A549 (cell line): ENCODE results near the gene GNB1L. TPM values are rescaled to one million over a fixed set of nuclear protein-coding genes. Genes with fewer than 3 reads are reported as not detected.

Source experiments
- ATAC-seq, 2 experiments: fragments of 200-7000 bp in 1 of 2; fragments of >200 bp in 1 of 2; cut with Nextera tagmentation in 1 of 2; cut with Tn5 transposase in 1 of 2; 3 replicates each; pipeline versions ENCODE4 v1.8.0 to v1.9.1; 2018 to 2020; ENCODE audit warnings: mild to moderate bottlenecking in 1 of 2, moderate library complexity in 1 of 2
- CTCF ChIA-PET: fragments of 300-600 bp; sonication (Branson Sonifier 250); formaldehyde crosslinking; extraction: SDS; loops from one replicate; lab custom pipeline; 2021; ENCODE audit warnings: antibody characterized with exemption, inconsistent platforms; lab: Yijun Ruan, JAX
- POLR2A ChIA-PET: fragments of 350-600 bp; formaldehyde crosslinking; extraction: SDS; loops from one replicate; lab custom pipeline; 2021; ENCODE audit warnings: antibody characterized with exemption, inconsistent platforms; lab: Yijun Ruan, JAX
- DNase-seq, 2 experiments: peaks; one replicate each; pipeline versions ENCODE4 v3.0.0 to v3.0.0-alpha.2; 2011 to 2016; ENCODE audit warnings: low read depth in 1 of 2, low spot score in 1 of 2
- FAIRE-seq: peaks from 2 replicates; lab custom pipeline; 2011; peaks lifted over from hg19 to GRCh38; lab: Jason Lieb, UNC
- H3K27ac ChIP-seq, 2 experiments: fragments of >200 bp; sonication (Bioruptor Twin); formaldehyde crosslinking; 3 replicates each; pipeline ENCODE4 v1.5.1; 2016 to 2017
- H3K4me1 ChIP-seq: fragments of >200 bp; sonication (Bioruptor Twin); formaldehyde crosslinking; 3 replicates; pipeline ENCODE4 v1.6.1; 2016
- H3K4me2 ChIP-seq: fragments of >200 bp; sonication (Bioruptor Twin); formaldehyde crosslinking; 3 replicates; pipeline ENCODE4 v1.6.1; 2016
- H3K4me3 ChIP-seq: fragments of >200 bp; sonication (Bioruptor Twin); formaldehyde crosslinking; 3 replicates; pipeline ENCODE4 v1.5.1; 2016
- H3K9me3 ChIP-seq: fragments of >200 bp; sonication (Bioruptor Twin); formaldehyde crosslinking; 3 replicates; pipeline ENCODE4 v1.6.1; 2016
- ATOH8 ChIP-seq: fragments of 250-450 bp; sonication (Bioruptor Pico); IDR thresholded peaks from 2 replicates; pipeline ENCODE4 v1.5.0; 2020; ENCODE audit warnings: low read depth, mild to moderate bottlenecking, moderate library complexity
- BCL3 ChIP-seq: fragments of >200 bp; sonication (Bioruptor Twin); formaldehyde crosslinking; IDR thresholded peaks from 3 replicates; pipeline ENCODE4 v1.6.1; 2016
- EHF ChIP-seq: fragments of 250-450 bp; sonication (Bioruptor Pico); IDR thresholded peaks from 2 replicates; pipeline ENCODE4 v1.5.0; 2020; ENCODE audit warnings: mild to moderate bottlenecking
- EHMT2 ChIP-seq: fragments of 200-600 bp; sonication (generic); IDR thresholded peaks from 2 replicates; pipeline ENCODE4 v1.6.1; 2016; ENCODE audit warnings: antibody characterized with exemption, low read depth, mild to moderate bottlenecking, moderate library complexity
- EP300 ChIP-seq, 2 experiments: fragments of >200 bp; sonication (Bioruptor Twin); formaldehyde crosslinking; IDR thresholded peaks; 2 replicates in 1 of 2; 3 replicates in 1 of 2; pipeline ENCODE4 v1.6.1; 2016 to 2017
- ESRRA ChIP-seq: fragments of 150-350 bp; IDR thresholded peaks from 2 replicates; pipeline ENCODE4 v1.6.1; 2014; ENCODE audit warnings: mild to moderate bottlenecking, low read length, borderline replicate concordance
- FOXS1 ChIP-seq: fragments of 250-450 bp; sonication (Bioruptor Pico); IDR thresholded peaks from 2 replicates; pipeline ENCODE4 v1.5.0; 2020; ENCODE audit warnings: mild to moderate bottlenecking, moderate library complexity
- GATA3 ChIP-seq: IDR thresholded peaks from 2 replicates; pipeline ENCODE4 v1.6.1; 2012; ENCODE audit warnings: borderline replicate concordance
- HDAC2 ChIP-seq: fragments of 200-600 bp; sonication (generic); IDR thresholded peaks from 2 replicates; pipeline ENCODE4 v1.6.1; 2016
- HES2 ChIP-seq: fragments of >200 bp; sonication (Bioruptor Twin); formaldehyde crosslinking; IDR thresholded peaks from 2 replicates; pipeline ENCODE4 v1.6.1; 2016
- HEYL ChIP-seq: fragments of 250-450 bp; sonication (Bioruptor Pico); IDR thresholded peaks from 2 replicates; pipeline ENCODE4 v1.8.0; 2021; ENCODE audit warnings: mild to moderate bottlenecking, moderate library complexity
- JUN ChIP-seq, 2 experiments: fragments of >200 bp; sonication (Bioruptor Twin); formaldehyde crosslinking; IDR thresholded peaks; 2 replicates in 1 of 2; 3 replicates in 1 of 2; pipeline ENCODE4 v1.6.1; 2016 to 2017
- KDM5A ChIP-seq: fragments of 200-600 bp; sonication (generic); IDR thresholded peaks from 2 replicates; pipeline ENCODE4 v1.6.1; 2016; ENCODE audit warnings: antibody characterized with exemption, mild to moderate bottlenecking
- NFE2L2 ChIP-seq: fragments of 150-350 bp; conservative IDR thresholded peaks from 2 replicates; pipeline ENCODE4 v1.6.1; 2014; ENCODE audit warnings: low read length
- PHF8 ChIP-seq: fragments of 200-600 bp; sonication (generic); IDR thresholded peaks from 2 replicates; pipeline ENCODE4 v1.6.1; 2016; ENCODE audit warnings: low read depth, mild to moderate bottlenecking, antibody characterized with exemption, moderate library complexity, borderline replicate concordance
- RAD21 ChIP-seq, 2 experiments: fragments of >200 bp in 1 of 2; sonication (Bioruptor Twin) in 1 of 2; formaldehyde crosslinking in 1 of 2; IDR thresholded peaks in 1 of 2; conservative IDR thresholded peaks in 1 of 2; 2 replicates in 1 of 2; 3 replicates in 1 of 2; pipeline ENCODE4 v1.6.1; 2012 to 2018; ENCODE audit warnings: inconsistent platforms in 1 of 2
- RCOR1 ChIP-seq: fragments of 150-350 bp; IDR thresholded peaks from 2 replicates; pipeline ENCODE4 v1.6.1; 2014; ENCODE audit warnings: antibody characterized with exemption, low read length, low read depth
- RFX5 ChIP-seq: fragments of 450-650 bp; IDR thresholded peaks from 2 replicates; pipeline ENCODE4 v1.7.1; 2014; ENCODE audit warnings: antibody characterized with exemption, mild to moderate bottlenecking, moderate library complexity
- SMC3 ChIP-seq: fragments of >200 bp; sonication (Bioruptor Twin); formaldehyde crosslinking; IDR thresholded peaks from 3 replicates; pipeline ENCODE4 v1.6.1; 2018; ENCODE audit warnings: inconsistent platforms
- SREBF2 ChIP-seq: fragments of 450-650 bp; IDR thresholded peaks from 2 replicates; pipeline ENCODE4 v1.6.1; 2014; ENCODE audit warnings: mild to moderate bottlenecking, moderate library complexity
- TFCP2L1 ChIP-seq: fragments of 250-450 bp; sonication (Bioruptor Pico); IDR thresholded peaks from 2 replicates; pipeline ENCODE4 v1.5.0; 2021; ENCODE audit warnings: mild to moderate bottlenecking
- TP53 ChIP-seq: fragments of 250-450 bp; sonication (Bioruptor Pico); IDR thresholded peaks from 2 replicates; pipeline ENCODE4 v1.5.0; 2021; ENCODE audit warnings: mild to moderate bottlenecking, moderate library complexity
- ZC3H11A ChIP-seq: fragments of 450-650 bp; IDR thresholded peaks from 2 replicates; pipeline ENCODE4 v1.6.1; 2014; ENCODE audit warnings: antibody characterized with exemption, mild to moderate bottlenecking
- ZNF302 ChIP-seq: fragments of 250-450 bp; sonication (Bioruptor Pico); IDR thresholded peaks from 2 replicates; pipeline ENCODE4 v1.9.0; 2021; ENCODE audit warnings: inconsistent platforms, mild to moderate bottlenecking, moderate library complexity
- WGBS: methylation state at CpG from one replicate; pipeline ENCODE4 v1.1.6; 2017; ENCODE audit errors: missing lambda C conversion rate; 5-methylcytosine and 5-hydroxymethylcytosine counted together
- polyA plus RNA-seq, 4 experiments: library from polyadenylated mRNA; depleted of rRNA in 3 of 4; stranded (reverse); fragments of >200 nt; fragmentation: RNase III in 1 of 4; extraction: RNeasy Plus Mini Kit Qiagen cat#74134 plus additional on column Dnase treatment in 1 of 4; gene quantifications; 2 replicates in 3 of 4; 3 replicates in 1 of 4; pipeline ENCODE4 v1.2.3, GENCODE V29; 2011 to 2017
- TF ChIP-seq, protein P1 (sequence below): fragments of 150-350 bp; IDR thresholded peaks from 2 replicates; pipeline ENCODE4 v1.6.1; 2014; ENCODE audit warnings: low read depth, mild to moderate bottlenecking, low read length

Gene GNB1L
- polyA plus RNA-seq, 2 of the 4 experiments (the other 2 are of a cell fraction) = 1.8 to 10.3 TPM

- TF ChIP-seq ATOH8 (CRISPR knock-in tag) = no peak
Measured at GRCh38 chr22:19843857-19844376, 10.8 kb downstream of the GNB1L start (continued).

DNA sequence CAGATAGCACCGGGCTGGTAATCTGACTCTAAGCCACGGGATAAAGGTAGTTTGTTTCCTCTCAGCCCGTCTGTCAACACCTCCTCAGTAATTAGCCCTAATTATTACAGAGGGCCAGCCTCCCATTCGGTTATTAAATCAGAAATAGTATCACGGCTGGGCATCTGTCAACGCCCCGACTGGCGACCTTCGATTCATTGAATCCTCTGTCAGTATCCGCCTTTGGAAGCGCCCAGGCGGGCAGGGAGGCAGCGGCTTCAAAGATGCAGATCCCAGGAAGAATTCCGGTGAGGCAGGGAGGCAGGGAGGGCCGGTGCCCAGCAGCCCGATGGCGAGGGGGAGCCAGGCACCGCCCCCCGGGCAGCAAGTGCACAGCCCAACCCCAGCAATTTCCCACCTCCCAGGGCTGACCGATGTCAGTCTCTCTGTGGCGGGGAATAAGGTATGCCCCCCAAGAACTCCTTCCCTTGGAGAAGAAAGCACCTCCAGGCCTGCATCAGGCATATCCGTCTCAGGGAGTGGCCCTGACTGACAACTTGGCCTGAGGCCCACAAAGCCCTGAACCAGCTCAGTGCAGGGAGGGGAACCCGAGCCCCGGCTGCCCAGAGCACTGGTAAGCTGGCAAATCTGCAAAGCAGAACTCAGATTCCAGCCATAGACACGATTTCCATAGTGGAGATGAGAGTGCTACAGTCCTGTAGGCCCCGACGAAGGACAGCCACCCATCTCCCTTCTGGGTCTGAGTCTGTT, 11.4 kb downstream of the GNB1L start:
- no peak overlapping the region for H3K4me2 ChIP-seq
- ATAC-seq = no peak
- CTCF ChIA-PET = interaction anchor here (0.6 to 1.1 kb wide), 3 partner anchors 8 to 190 kb away, joined by 3 read pairs; no protein-coding TSS in a partner anchor
- H3K4me3 ChIP-seq = no peak overlapping the region
- POLR2A ChIA-PET = no interaction called here
- H3K9me3 ChIP-seq = no peaks in the 10 kb centered on the region
- TF ChIP-seq BCL3 = no peak
- TF ChIP-seq PHF8 = no peak
- TF ChIP-seq ATOH8 (CRISPR knock-in tag) = no peak
- no peak for TF ChIP-seq HEYL (CRISPR knock-in tag)
- TF ChIP-seq NFE2L2 = no peak
- TF ChIP-seq SMC3 = no peak
- no peak for TF ChIP-seq ZC3H11A
- TF ChIP-seq GATA3 = no peak
- TF ChIP-seq RAD21 (conservative IDR thresholded peaks at IDR 0.05 in 1 of 2, IDR thresholded peaks at IDR 0.05 in 1 of 2) = no peak
- no peak for TF ChIP-seq EP300 (IDR thresholded peaks at IDR 0.05)
- no peak for TF ChIP-seq ESRRA
- TF ChIP-seq HDAC2 = no peak
- TF ChIP-seq KDM5A = no peak
- TF ChIP-seq HES2 = no peak
- no peak for FAIRE-seq
- H3K27ac ChIP-seq = no peak overlapping the region
- no peak for DNase-seq
- peaks cover 13% of the 10 kb centered on the region for H3K4me1 ChIP-seq
- WGBS = 90% methylated on average over 19 of the region's 27 CpGs

DNA sequence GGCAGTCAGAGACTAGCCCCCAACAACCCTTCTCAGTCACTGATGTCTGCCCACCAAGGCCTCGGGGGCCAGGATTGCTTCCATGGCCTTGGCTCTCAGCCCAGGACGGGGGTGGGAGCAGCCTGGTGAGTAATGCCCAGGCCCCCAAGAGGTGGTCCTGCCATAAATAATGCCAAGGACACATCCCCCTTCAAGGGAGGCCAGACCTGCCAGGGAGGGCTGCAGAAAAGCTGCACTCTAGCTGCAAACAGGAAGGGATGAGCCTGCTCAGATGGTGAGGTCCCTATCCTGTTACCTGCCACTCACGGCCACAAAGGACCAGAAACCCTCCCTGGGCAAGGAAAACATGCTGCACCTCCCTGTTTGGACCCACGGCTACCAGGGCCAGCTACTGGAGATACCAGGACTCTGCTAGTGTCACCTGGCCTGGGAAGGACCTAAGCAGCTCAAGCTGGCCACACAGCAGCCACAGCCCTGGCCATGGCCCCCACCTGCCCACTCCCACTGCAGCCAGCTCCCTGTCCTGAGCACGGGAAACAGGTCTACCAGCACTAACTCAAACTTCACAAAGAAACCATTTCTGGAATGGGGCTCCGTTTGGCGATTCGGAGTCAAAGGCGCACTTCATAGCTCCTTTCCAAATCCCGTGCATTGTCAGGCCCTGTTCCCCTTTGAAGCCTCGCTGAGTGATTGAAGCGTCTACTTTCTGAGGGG, 12.1 kb downstream of the GNB1L start:
- H3K27ac ChIP-seq = no peak overlapping the region
- ATAC-seq = no peak
- POLR2A ChIA-PET = no interaction called here
- TF ChIP-seq SREBF2 (no peak), RFX5 (no peak), ZNF302 (CRISPR knock-in tag) (no peak), TP53 (CRISPR knock-in tag) (no peak), JUN (IDR thresholded peaks at IDR 0.05) (no peak), RCOR1 (no peak), ESRRA (no peak), EHMT2 (no peak), TFCP2L1 (no peak), PHF8 (no peak), BCL3 (no peak), FOXS1 (no peak), EHF (CRISPR knock-in tag) (no peak)
- TF ChIP-seq, protein P1, sequence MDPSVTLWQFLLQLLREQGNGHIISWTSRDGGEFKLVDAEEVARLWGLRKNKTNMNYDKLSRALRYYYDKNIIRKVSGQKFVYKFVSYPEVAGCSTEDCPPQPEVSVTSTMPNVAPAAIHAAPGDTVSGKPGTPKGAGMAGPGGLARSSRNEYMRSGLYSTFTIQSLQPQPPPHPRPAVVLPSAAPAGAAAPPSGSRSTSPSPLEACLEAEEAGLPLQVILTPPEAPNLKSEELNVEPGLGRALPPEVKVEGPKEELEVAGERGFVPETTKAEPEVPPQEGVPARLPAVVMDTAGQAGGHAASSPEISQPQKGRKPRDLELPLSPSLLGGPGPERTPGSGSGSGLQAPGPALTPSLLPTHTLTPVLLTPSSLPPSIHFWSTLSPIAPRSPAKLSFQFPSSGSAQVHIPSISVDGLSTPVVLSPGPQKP = no peak
- TF ChIP-seq, all 56 proteins: peak for 0
- WGBS = 90% methylated on average over 9 of the region's 12 CpGs
- no peaks in the 10 kb centered on the region for H3K9me3 ChIP-seq
- H3K4me1 ChIP-seq = peaks cover 13% of the 10 kb centered on the region
- CTCF ChIA-PET = interaction anchor here (0.6 to 1.1 kb wide), 3 partner anchors 9 to 189 kb away, joined by 3 read pairs; no protein-coding TSS in a partner anchor
- H3K4me3 ChIP-seq = no peak overlapping the region
- no peak overlapping the region for H3K4me2 ChIP-seq
- FAIRE-seq = no peak
- DNase-seq = no peak
